Mesenchymal stem cell (in vitro differentiated cells and primary cell): ENCODE results near the gene TRIM44.
A peak's percentile ranks its signal among the peaks of the same experiment; 100 is the strongest.

Experiments used
- DNase-seq: peaks from one replicate; pipeline ENCODE4 v3.0.0-alpha.2; 2013
- H2AFZ ChIP-seq: one replicate; pipeline ENCODE4 v1.6.1; 2013; ENCODE audit warnings: low read depth, mild to moderate bottlenecking, control low read depth, inconsistent platforms, low read length, moderate library complexity
- H2AK5ac ChIP-seq: 2 replicates; pipeline ENCODE4 v1.6.1; 2013; ENCODE audit warnings: low read length, moderate library complexity, mild to moderate bottlenecking, inconsistent platforms; ENCODE audit not compliant: severe bottlenecking
- H2BK120ac ChIP-seq: one replicate; pipeline ENCODE4 v1.6.1; 2013; ENCODE audit warnings: low read depth, mild to moderate bottlenecking, inconsistent platforms, low read length, moderate library complexity
- H2BK12ac ChIP-seq, 2 experiments: one replicate each; pipeline ENCODE4 v1.6.1; 2013; ENCODE audit warnings: inconsistent platforms in 2 of 2, low read length in 2 of 2, mild to moderate bottlenecking in 2 of 2, moderate library complexity in 2 of 2, control low read depth in 1 of 2
- H2BK15ac ChIP-seq: one replicate; pipeline ENCODE4 v1.6.1; 2013; ENCODE audit warnings: mild to moderate bottlenecking, low read depth, inconsistent platforms; ENCODE audit not compliant: poor library complexity, severe bottlenecking
- H2BK5ac ChIP-seq: 2 replicates; pipeline ENCODE4 v1.6.1; 2013; ENCODE audit warnings: low read depth, mild to moderate bottlenecking, low read length, control low read depth, inconsistent platforms; ENCODE audit not compliant: poor library complexity, severe bottlenecking
- H3K14ac ChIP-seq, 2 experiments: one replicate each; pipeline ENCODE4 v1.6.1; 2013; ENCODE audit warnings: inconsistent platforms in 2 of 2, low read length in 2 of 2, control low read depth in 1 of 2, mild to moderate bottlenecking in 1 of 2, moderate library complexity in 1 of 2
- H3K18ac ChIP-seq, 2 experiments: one replicate each; pipeline ENCODE4 v1.6.1; 2013; ENCODE audit warnings: inconsistent platforms in 2 of 2, low read length in 2 of 2, control low read depth in 1 of 2, low read depth in 1 of 2, mild to moderate bottlenecking in 1 of 2
- H3K23ac ChIP-seq, 2 experiments: one replicate each; pipeline ENCODE4 v1.6.1; 2013; ENCODE audit warnings: inconsistent platforms in 2 of 2, low read length in 2 of 2, mild to moderate bottlenecking in 2 of 2, moderate library complexity in 2 of 2, control low read depth in 1 of 2
- H3K27ac ChIP-seq: 2 replicates; pipeline ENCODE4 v1.5.1; 2013; ENCODE audit warnings: mild to moderate bottlenecking, moderate library complexity, low read length, control low read depth, inconsistent platforms; ENCODE audit not compliant: poor library complexity, severe bottlenecking
- H3K27me3 ChIP-seq, 2 experiments: 2 replicates each; pipeline versions ENCODE4 v1.6.1 to v1.7.0; 2013; ENCODE audit warnings: low read length in 2 of 2, mild to moderate bottlenecking in 2 of 2, moderate library complexity in 2 of 2, control low read depth in 1 of 2, inconsistent platforms in 1 of 2; ENCODE audit not compliant: control insufficient read depth in 1 of 2, insufficient read depth in 1 of 2
- H3K36me3 ChIP-seq, 2 experiments: 2 replicates each; pipeline versions ENCODE4 v1.6.1 to v1.7.0; 2013; ENCODE audit warnings: low read length in 2 of 2, control low read depth in 1 of 2, inconsistent platforms in 1 of 2, low read depth in 1 of 2, mild to moderate bottlenecking in 1 of 2; ENCODE audit not compliant: insufficient read depth in 2 of 2, control insufficient read depth in 1 of 2
- H3K4ac ChIP-seq, 2 experiments: one replicate each; pipeline ENCODE4 v1.6.1; 2013; ENCODE audit warnings: inconsistent platforms in 2 of 2, low read length in 2 of 2, mild to moderate bottlenecking in 2 of 2, moderate library complexity in 2 of 2, control low read depth in 1 of 2, low read depth in 1 of 2
- H3K4me1 ChIP-seq: 2 replicates; pipeline ENCODE4 v1.6.1; 2013; ENCODE audit warnings: low read depth, low read length, control low read depth; ENCODE audit not compliant: control insufficient read depth, insufficient read depth
- H3K4me2 ChIP-seq: 2 replicates; pipeline ENCODE4 v1.6.1; 2013; ENCODE audit warnings: low read length, mild to moderate bottlenecking, inconsistent platforms; ENCODE audit not compliant: poor library complexity, severe bottlenecking
- H3K4me3 ChIP-seq, 2 experiments: 2 replicates each; pipeline versions ENCODE4 v1.5.1 to v1.7.0; 2013; ENCODE audit warnings: low read length in 2 of 2, mild to moderate bottlenecking in 2 of 2, control low read depth in 1 of 2, low read depth in 1 of 2; ENCODE audit not compliant: insufficient read depth in 1 of 2
- H3K79me1 ChIP-seq: replicated peaks from 2 replicates; pipeline ENCODE4 v1.6.1; 2013; ENCODE audit warnings: mild to moderate bottlenecking, control low read depth, low read length, inconsistent platforms; ENCODE audit not compliant: poor library complexity, severe bottlenecking
- H3K9ac ChIP-seq: 2 replicates; pipeline ENCODE4 v1.7.0; 2013; ENCODE audit warnings: mild to moderate bottlenecking, low read length, moderate library complexity
- H3K9me3 ChIP-seq: 2 replicates; pipeline ENCODE4 v1.7.0; 2013; ENCODE audit warnings: mild to moderate bottlenecking, low read length; ENCODE audit not compliant: control insufficient read depth
- H4K8ac ChIP-seq: one replicate; pipeline ENCODE4 v1.6.1; 2013; ENCODE audit warnings: inconsistent platforms, mild to moderate bottlenecking, low read length, moderate library complexity
- H4K91ac ChIP-seq: one replicate; pipeline ENCODE4 v1.6.1; 2013; ENCODE audit warnings: mild to moderate bottlenecking, low read length, inconsistent platforms
- WGBS: methylation state at CpG from one replicate; pipeline ENCODE4 v1.1.7; 2013; ENCODE audit warnings: mixed read lengths; 5-methylcytosine and 5-hydroxymethylcytosine counted together

TRIM44 gene

GRCh38 chr11:35688023-35688422 is 25.4 kb downstream of the TRIM44 start:
- Histone ChIP-seq H3K4me1 (no peaks in the 10 kb centered on the region), H4K8ac (no peak overlapping the region), H3K9ac (no peak overlapping the region), H3K27me3 (no peaks in the 10 kb centered on the region), H3K4me2 (no peak overlapping the region), H3K23ac (no peak overlapping the region), H3K9me3 (no peaks in the 10 kb centered on the region), H2BK12ac (no peak overlapping the region), H2BK5ac (no peak overlapping the region), H3K14ac (no peak overlapping the region), H3K4me3 (no peak overlapping the region), H3K79me1 (peaks cover 26% of the 10 kb centered on the region), H4K91ac (no peak overlapping the region), H2BK15ac (no peak overlapping the region), H3K27ac (no peak overlapping the region), H2BK120ac (no peak overlapping the region), H2AFZ (no peak overlapping the region), H3K36me3 (peaks cover 7 to 24% of the 10 kb centered on the region in 2 experiments), H3K4ac (no peak overlapping the region), H2AK5ac (no peak overlapping the region), H3K18ac (no peak overlapping the region)
- peak; percentile 49 for DNase-seq

- Histone ChIP-seq H3K4me3 (no peak overlapping the region), H3K9me3 (no peaks in the 10 kb centered on the region), H3K9ac (no peak overlapping the region), H2BK15ac (no peak overlapping the region), H3K27ac (no peak overlapping the region), H2BK12ac (no peak overlapping the region), H3K14ac (no peak overlapping the region), H3K4ac (no peak overlapping the region), H2AFZ (no peak overlapping the region), H2BK5ac (no peak overlapping the region), H3K23ac (no peak overlapping the region), H3K79me1 (peaks cover 30% of the 10 kb centered on the region), H3K4me1 (no peaks in the 10 kb centered on the region), H3K4me2 (no peak overlapping the region), H3K27me3 (no peaks in the 10 kb centered on the region), H2AK5ac (no peak overlapping the region), H3K18ac (no peak overlapping the region), H3K36me3 (peaks cover 7 to 24% of the 10 kb centered on the region in 2 experiments), H4K91ac (no peak overlapping the region), H2BK120ac (no peak overlapping the region), H4K8ac (no peak overlapping the region)
- no peak for DNase-seq
- WGBS = 81% methylated on average over 5 of the region's 7 CpGs
Measured at GRCh38 chr11:35689081-35689996, 26.8 kb downstream of the TRIM44 start.

GRCh38 chr11:35702126-35702525 is 39.6 kb downstream of the TRIM44 start:
- no peaks in the 10 kb centered on the region for H3K9me3 ChIP-seq
- H4K91ac ChIP-seq = peak overlapping the region; percentile 18
- H3K36me3 ChIP-seq = peaks cover 0 to 3% of the 10 kb centered on the region in 2 experiments

GRCh38 chr11:35709376-35709775 is 46.8 kb downstream of the TRIM44 start:
- no peak overlapping the region for H2AK5ac ChIP-seq
- H2AFZ ChIP-seq = no peak overlapping the region
- H2BK15ac ChIP-seq = no peak overlapping the region
- no peak overlapping the region for H4K8ac ChIP-seq
- H3K27me3 ChIP-seq = no peaks in the 10 kb centered on the region
- H3K4me3 ChIP-seq = no peak overlapping the region
- no peak overlapping the region for H2BK5ac ChIP-seq
- WGBS = 100% methylated on average over 3 of the region's 3 CpGs
- no peak overlapping the region for H3K14ac ChIP-seq
- DNase-seq = no peak
- no peaks in the 10 kb centered on the region for H3K9me3 ChIP-seq
- no peaks in the 10 kb centered on the region for H3K36me3 ChIP-seq
- no peak overlapping the region for H3K4ac ChIP-seq
- H3K4me1 ChIP-seq = no peaks in the 10 kb centered on the region
- no peak overlapping the region for H2BK120ac ChIP-seq
- no peak overlapping the region for H3K23ac ChIP-seq
- no peak overlapping the region for H3K9ac ChIP-seq
- H3K27ac ChIP-seq = no peak overlapping the region
- no peak overlapping the region for H3K4me2 ChIP-seq
- no peak overlapping the region for H4K91ac ChIP-seq
- no peak overlapping the region for H3K18ac ChIP-seq
- no peak overlapping the region for H2BK12ac ChIP-seq
- H3K79me1 ChIP-seq = peaks cover 18% of the 10 kb centered on the region

More at GRCh38 chr11:35702126-35702525, 39.6 kb downstream of the TRIM44 start:
- H2AFZ ChIP-seq = no peak overlapping the region
- H3K18ac ChIP-seq = no peak overlapping the region
- H4K8ac ChIP-seq = no peak overlapping the region
- peaks cover 15% of the 10 kb centered on the region for H3K79me1 ChIP-seq
- no peaks in the 10 kb centered on the region for H3K27me3 ChIP-seq
- H2BK12ac ChIP-seq = no peak overlapping the region
- H2BK120ac ChIP-seq = no peak overlapping the region
- no peaks in the 10 kb centered on the region for H3K4me1 ChIP-seq
- no peak overlapping the region for H3K4ac ChIP-seq
- no peak overlapping the region for H3K4me3 ChIP-seq
- no peak overlapping the region for H3K27ac ChIP-seq
- WGBS = over 99% methylated on average over 15 of the region's 15 CpGs
- H2AK5ac ChIP-seq = no peak overlapping the region
- H3K23ac ChIP-seq = no peak overlapping the region
- H3K14ac ChIP-seq = peak overlapping the region in 1 of 2 experiments; percentile 56
- no peak overlapping the region for H3K9ac ChIP-seq
- no peak for DNase-seq
- no peak overlapping the region for H2BK15ac ChIP-seq
- H2BK5ac ChIP-seq = no peak overlapping the region
- H3K4me2 ChIP-seq = no peak overlapping the region
